Liver (tissue), 9 donors: ENCODE data around the gene ESRP2. TPM values are rescaled to one million over a fixed set of nuclear protein-coding genes. Genes with fewer than 3 reads are reported as not detected.
A peak's percentile ranks its signal among the peaks of the same experiment; 100 is the strongest.

ENCODE experiments used
- DNase-seq: peaks from one replicate; pipeline ENCODE4 v3.0.0-alpha.2; 2017; ENCODE audit warnings: low spot score
- H3K27ac ChIP-seq, 2 donors: one replicate each; pipeline ENCODE4 v1.7.0; 2013; ENCODE audit warnings: inconsistent platforms in 2 of 2, low read length in 2 of 2, control low read depth in 1 of 2, low read depth in 1 of 2, mild to moderate bottlenecking in 1 of 2
- H3K27me3 ChIP-seq, 4 donors: one replicate each; pipeline versions ENCODE4 v1.6.1 to v1.7.0; 2013; ENCODE audit warnings: low read length in 3 of 4, inconsistent platforms in 1 of 4, mild to moderate bottlenecking in 1 of 4, moderate library complexity in 1 of 4; ENCODE audit not compliant: control insufficient read depth in 4 of 4, insufficient read depth in 4 of 4
- H3K36me3 ChIP-seq, 4 donors: one replicate each; pipeline versions ENCODE4 v1.6.1 to v1.7.0; 2013; ENCODE audit warnings: low read length in 3 of 4, mild to moderate bottlenecking in 3 of 4, low read depth in 1 of 4, moderate library complexity in 1 of 4; ENCODE audit not compliant: control insufficient read depth in 4 of 4, insufficient read depth in 3 of 4
- H3K4me1 ChIP-seq, 4 donors: one replicate each; pipeline versions ENCODE4 v1.6.1 to v1.7.0; 2013; ENCODE audit warnings: low read length in 3 of 4, mild to moderate bottlenecking in 3 of 4, moderate library complexity in 1 of 4; ENCODE audit not compliant: control insufficient read depth in 4 of 4, insufficient read depth in 4 of 4
- H3K4me3 ChIP-seq, 3 donors: one replicate each; pipeline versions ENCODE4 v1.6.1 to v1.7.0; 2013; ENCODE audit warnings: low read length in 3 of 3, control low read depth in 1 of 3, low read depth in 1 of 3, mild to moderate bottlenecking in 1 of 3
- H3K9ac ChIP-seq, 2 donors: one replicate each; pipeline ENCODE4 v1.7.0; 2013; ENCODE audit warnings: low read length in 2 of 2, mild to moderate bottlenecking in 2 of 2, moderate library complexity in 2 of 2, control low read depth in 1 of 2, low read depth in 1 of 2
- H3K9me3 ChIP-seq, 4 donors: one replicate each; pipeline versions ENCODE4 v1.6.1 to v1.7.0; 2013; ENCODE audit warnings: low read length in 3 of 4; ENCODE audit not compliant: control insufficient read depth in 4 of 4
- ATF3 ChIP-seq: IDR thresholded peaks from 2 replicates; pipeline ENCODE4 v1.6.1; 2016; ENCODE audit warnings: antibody characterized with exemption
- CTCF ChIP-seq: fragments of 150-350 bp; IDR thresholded peaks from 2 replicates; pipeline ENCODE4 v1.5.1; 2017; ENCODE audit warnings: improper control_type of control experiment, low read depth, low read length; ENCODE audit not compliant: missing input control
- EGR1 ChIP-seq, 2 donors: IDR thresholded peaks; 2 replicates each; pipeline ENCODE4 v1.6.1; 2016 to 2018; ENCODE audit warnings: antibody characterized with exemption in 2 of 2, low read depth in 2 of 2
- FOXA1 ChIP-seq: IDR thresholded peaks from 2 replicates; pipeline ENCODE4 v1.6.1; 2016; ENCODE audit warnings: antibody characterized with exemption
- FOXA2 ChIP-seq: IDR thresholded peaks from 2 replicates; pipeline ENCODE4 v1.6.1; 2016; ENCODE audit warnings: antibody characterized with exemption
- GABPA ChIP-seq, 2 donors: IDR thresholded peaks in 1 of 2; conservative IDR thresholded peaks in 1 of 2; 2 replicates each; pipeline ENCODE4 v1.6.1; 2016; ENCODE audit warnings: antibody characterized with exemption in 2 of 2, mild to moderate bottlenecking in 1 of 2, moderate library complexity in 1 of 2
- HNF4A ChIP-seq, 2 donors: conservative IDR thresholded peaks; 2 replicates each; pipeline ENCODE4 v1.6.1; 2016; ENCODE audit warnings: antibody characterized with exemption in 2 of 2, mild to moderate bottlenecking in 2 of 2
- HNF4G ChIP-seq: IDR thresholded peaks from 2 replicates; pipeline ENCODE4 v1.6.1; 2016; ENCODE audit warnings: antibody characterized with exemption
- JUND ChIP-seq, 2 donors: IDR thresholded peaks; 2 replicates each; pipeline ENCODE4 v1.6.1; 2016; ENCODE audit warnings: antibody characterized with exemption in 2 of 2
- MAX ChIP-seq: IDR thresholded peaks from 2 replicates; pipeline ENCODE4 v1.6.1; 2016; ENCODE audit warnings: antibody characterized with exemption
- NR2F2 ChIP-seq: IDR thresholded peaks from 2 replicates; pipeline ENCODE4 v1.6.1; 2016; ENCODE audit warnings: antibody characterized with exemption
- RAD21 ChIP-seq, 2 donors: IDR thresholded peaks; 2 replicates each; pipeline ENCODE4 v1.6.1; 2016; ENCODE audit warnings: antibody characterized with exemption in 2 of 2, mild to moderate bottlenecking in 2 of 2
- REST ChIP-seq: IDR thresholded peaks from 2 replicates; pipeline ENCODE4 v1.6.1; 2016; ENCODE audit warnings: antibody characterized with exemption, mild to moderate bottlenecking
- RXRA ChIP-seq, 2 donors: IDR thresholded peaks; 2 replicates each; pipeline ENCODE4 v1.6.1; 2017 to 2018; ENCODE audit warnings: antibody characterized with exemption in 2 of 2, mild to moderate bottlenecking in 1 of 2
- SP1 ChIP-seq: IDR thresholded peaks from 2 replicates; pipeline ENCODE4 v1.6.1; 2018; ENCODE audit warnings: antibody characterized with exemption, mild to moderate bottlenecking
- TAF1 ChIP-seq: conservative IDR thresholded peaks from 2 replicates; pipeline ENCODE4 v1.6.1; 2016; ENCODE audit warnings: antibody characterized with exemption, mild to moderate bottlenecking
- YY1 ChIP-seq: IDR thresholded peaks from 2 replicates; pipeline ENCODE4 v1.6.1; 2016; ENCODE audit warnings: antibody characterized with exemption, mild to moderate bottlenecking
- ZBTB33 ChIP-seq: IDR thresholded peaks from 2 replicates; pipeline ENCODE4 v1.6.1; 2016; ENCODE audit warnings: antibody characterized with exemption
- WGBS: extraction: QIAGEN DNeasy Blood & Tissue Kit; methylation state at CpG from one replicate; pipeline ENCODE4 v1.1.7; 2013; 5-methylcytosine and 5-hydroxymethylcytosine counted together
- polyA plus RNA-seq, 2 donors: library from polyadenylated mRNA; stranded (reverse) in 1 of 2; unstranded in 1 of 2; fragments of 200-250 nt in 1 of 2; fragments of >200 nt in 1 of 2; fragmentation: Nextera tagmentation in 1 of 2; extraction: Ambion mirVana in 1 of 2; gene quantifications; one replicate each; pipeline versions ENCODE4 v1.2.1 to v1.2.3, GENCODE V29; 2013 to 2015
- total RNA-seq, 2 donors: library from RNA; depleted of rRNA; stranded (reverse); fragments of >200 nt; gene quantifications; one replicate each; pipeline ENCODE4 v1.2.3, GENCODE V29; 2014
- donor health status: healthy.
- donor health status: healthy.
- donor health status: healthy.
- donor health status: healthy.
- donor health status: healthy.

ESRP2 gene
- total and polyA plus RNA-seq, 4 donors: 21.0 to 84.8 (median 45.7) TPM

GRCh38 chr16:68246121-68246520 lies 10.2 kb upstream of the ESRP2 start (continued):
- TF ChIP-seq HNF4G (no peak), JUND (IDR thresholded peaks at IDR 0.05) (no peak)

GRCh38 chr16:68244903-68245853 lies 9.3 kb upstream of the ESRP2 start, which contains the start of gene PLA2G15:
PLA2G15 (plus strand) TSS chr16:68245373; CDS start chr16:68245427, 54 bp downstream.
- peaks cover 4 to 43% (median 35%) of the 10 kb centered on the region in 4 donors for H3K4me1 ChIP-seq
- peak within 1 kb of the TSS; percentile 41 to 58 for H3K9ac ChIP-seq
- no peaks in the 10 kb centered on the region for H3K36me3 ChIP-seq
- 2% methylated on average over 75 of the region's 75 CpGs for WGBS
- H3K27ac ChIP-seq: peak within 1 kb of the TSS; percentile 13 to 63
- no peaks in the 10 kb centered on the region for H3K27me3 ChIP-seq
- no peaks in the 10 kb centered on the region for H3K9me3 ChIP-seq
- TF ChIP-seq FOXA1 (no peak), RXRA (IDR thresholded peaks at IDR 0.05) (peak; percentile 24 to 25), MAX (no peak), FOXA2 (no peak), ZBTB33 (no peak), SP1 (peak; percentile 83), YY1 (peak; percentile 48), HNF4G (no peak), ATF3 (no peak), RAD21 (IDR thresholded peaks at IDR 0.05) (no peak), GABPA (IDR thresholded peaks at IDR 0.05 in 1 of 2, conservative IDR thresholded peaks at IDR 0.05 in 1 of 2) (peak in 1 of 2 donors; percentile 43), TAF1 (no peak), CTCF (no peak), EGR1 (IDR thresholded peaks at IDR 0.05; ENCODE audit: low read depth in 2 of 2) (peak; percentile 96 to 98), JUND (IDR thresholded peaks at IDR 0.05) (no peak), NR2F2 (peak; percentile 59), REST (no peak), HNF4A (conservative IDR thresholded peaks at IDR 0.05) (peak in 1 of 2 donors; percentile 9)
- peak within 1 kb of the TSS; percentile 74 to 98 (median 91) for H3K4me3 ChIP-seq
- peak; percentile 97 for DNase-seq
